ENCODE data around the gene FAM110D.

The FAM110D gene

DNA sequence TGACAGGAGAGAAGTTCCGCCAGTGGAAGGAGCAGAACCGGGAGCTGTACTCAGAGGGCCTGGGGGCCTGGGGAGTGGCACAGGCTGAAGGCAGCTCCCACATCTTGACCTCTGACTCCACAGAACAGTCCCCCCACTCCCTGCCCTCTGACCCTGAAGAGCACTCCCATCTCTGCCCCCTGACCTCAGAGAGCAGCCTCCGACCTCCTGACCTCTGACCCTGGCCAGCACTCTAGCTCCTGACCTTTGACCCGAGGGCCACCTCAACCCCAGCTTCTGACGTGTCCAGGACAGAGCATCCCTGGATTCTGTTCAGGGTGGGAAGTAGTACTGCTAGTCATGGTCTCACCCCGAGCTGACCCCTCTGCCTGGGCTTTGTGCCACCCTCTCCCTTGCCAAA is 30.5 kb downstream of the FAM110D start:
- DNase-seq (ENCODE audit: low read depth in 2 of 2), result no peak

GRCh38 chr1:26189751-26190275 is 30.9 kb downstream of the FAM110D start:
- no peak for DNase-seq (ENCODE audit: low read depth in 2 of 2)

DNA sequence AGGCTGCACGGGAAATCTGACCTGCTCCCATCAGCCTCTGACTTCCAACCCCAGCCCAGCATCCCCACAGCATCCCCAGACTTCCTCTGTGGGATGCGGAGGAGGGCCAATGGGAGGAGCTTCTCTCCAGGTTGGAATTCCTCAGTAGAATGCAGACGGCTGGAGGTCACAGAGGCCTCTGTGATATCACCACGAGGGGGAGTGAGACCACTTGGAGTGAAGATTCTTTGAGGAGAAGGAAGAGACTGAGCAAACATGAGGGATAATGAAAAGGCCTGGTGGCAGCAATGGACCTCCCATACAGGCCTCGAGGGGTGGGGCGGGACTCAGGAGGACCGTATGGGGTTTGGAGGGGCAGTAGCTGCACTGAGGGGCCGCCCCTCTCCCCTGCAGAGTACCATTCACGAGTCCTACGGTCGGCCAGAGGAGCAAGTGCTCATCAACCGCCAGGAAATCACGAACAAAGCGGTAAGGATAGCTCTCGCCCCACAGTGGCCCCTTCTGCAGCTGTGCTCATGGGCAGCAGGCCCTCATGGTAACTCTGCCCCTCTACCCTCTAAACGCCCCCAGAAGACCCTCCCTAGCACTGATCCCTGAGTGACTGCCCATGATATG is 31.6 kb downstream of the FAM110D start, which contains the start of gene CATSPER4:
TSS of gene CATSPER4 (plus strand) at position 230 of the 615 bp plus-strand sequence. CDS start at position 256, 26 bp downstream.
- DNase-seq (ENCODE audit: low read depth in 2 of 2), result no peak

DNA sequence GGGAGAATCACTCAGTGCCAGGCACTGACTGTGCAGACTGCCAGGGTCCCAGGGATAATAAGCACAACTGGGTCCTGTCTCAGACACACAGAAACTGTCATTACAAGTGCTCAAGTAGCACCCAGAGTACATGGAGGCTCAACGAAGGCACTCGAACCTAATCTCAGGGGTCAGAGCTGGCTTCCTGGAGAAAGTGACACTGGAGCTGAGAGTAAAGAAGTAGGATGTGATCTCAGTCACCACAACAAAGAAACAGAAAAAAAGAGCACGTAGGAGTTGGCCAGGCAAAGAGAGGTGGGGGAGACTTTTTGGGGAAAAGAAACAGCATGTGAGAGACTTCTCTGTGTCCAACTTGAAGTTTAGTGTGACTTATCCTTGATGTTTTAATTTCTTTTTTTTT is 32.9 kb downstream of the FAM110D start:
- no peak for DNase-seq (ENCODE audit: low read depth in 2 of 2)

GRCh38 chr1:26195805-26196204 is 36.9 kb downstream of the FAM110D start:
- DNase-seq (ENCODE audit: low read depth in 2 of 2), result no peak

DNA sequence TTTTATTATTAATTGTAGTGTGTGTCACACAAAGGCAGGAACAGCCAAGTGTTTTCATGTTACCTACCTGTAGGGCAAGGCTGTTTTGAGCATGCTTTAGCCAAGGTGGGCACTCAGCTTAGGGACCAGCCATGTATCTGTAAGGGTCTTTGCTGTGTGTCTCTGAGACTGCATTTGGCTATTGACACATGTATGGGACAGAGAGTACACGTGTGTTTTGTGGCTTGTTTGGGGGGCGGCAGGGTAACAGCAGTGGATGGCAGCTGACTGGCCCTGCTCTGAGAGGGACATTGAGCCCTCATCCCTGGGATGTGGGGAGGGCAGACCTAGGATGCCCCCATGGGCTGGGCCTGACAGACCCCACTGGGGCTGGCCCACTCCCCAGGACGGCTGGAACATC is 38.4 kb downstream of the FAM110D start:
- DNase-seq (ENCODE audit: low read depth in 2 of 2), result no peak

- no peak for DNase-seq (ENCODE audit: low read depth in 2 of 2)
Measured at GRCh38 chr1:26197813-26198212, 38.9 kb downstream of the FAM110D start.

DNA sequence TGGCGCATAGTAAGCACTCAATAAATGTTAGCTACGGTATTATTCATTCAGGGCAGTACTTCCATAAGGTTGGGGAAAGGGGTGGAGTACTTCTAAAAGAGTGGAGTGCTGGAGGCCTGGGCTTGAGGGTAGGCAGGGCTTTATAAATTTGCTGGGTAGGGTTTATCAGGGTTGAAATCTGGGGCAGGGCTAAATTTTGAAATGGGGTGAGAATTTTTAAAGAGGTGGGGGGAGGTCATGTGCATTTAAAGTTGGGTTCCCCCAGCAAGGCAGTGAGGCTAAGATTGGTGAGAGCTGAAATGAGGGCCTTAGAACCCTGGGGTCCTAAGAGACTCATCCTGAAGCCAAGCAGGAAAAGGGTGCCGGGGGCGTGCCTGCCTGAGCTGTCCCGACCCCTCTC is 41.5 kb downstream of the FAM110D start:
- DNase-seq (ENCODE audit: low read depth in 2 of 2), result no peak

DNA sequence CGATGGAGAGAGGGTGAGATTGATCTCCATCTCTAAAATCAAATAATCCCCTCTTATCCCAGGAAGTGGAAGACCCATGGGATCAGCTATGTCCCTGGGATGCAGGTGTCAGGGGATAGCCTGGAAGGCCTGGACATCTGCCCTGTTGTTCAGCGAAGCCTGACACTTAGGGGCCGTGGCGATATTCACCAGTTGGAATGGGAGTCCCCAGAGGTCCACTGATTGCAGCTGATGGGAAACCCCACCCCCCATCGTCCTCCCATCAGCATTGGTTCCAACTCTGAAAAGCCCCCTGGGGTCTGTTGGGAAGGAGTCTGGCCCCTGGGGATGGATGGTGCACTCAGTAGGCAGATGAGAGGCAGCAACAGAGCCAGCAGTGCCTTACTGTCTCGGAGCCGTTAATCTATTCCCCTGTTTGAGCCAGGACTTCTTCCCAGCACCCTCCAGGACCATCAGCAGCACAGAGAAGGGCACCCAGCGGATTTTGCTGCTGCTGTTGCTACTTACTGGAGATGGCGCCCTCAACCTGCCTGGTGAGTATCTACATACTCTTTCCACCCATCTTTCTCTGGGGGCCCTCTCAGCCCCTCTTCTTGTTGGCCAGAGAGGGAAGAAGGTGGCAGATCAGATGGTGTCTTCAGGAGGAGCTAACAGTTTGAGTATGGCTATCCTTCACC is 44.9 kb downstream of the FAM110D start:
- DNase-seq (ENCODE audit: low read depth in 2 of 2), result no peak

GRCh38 chr1:26210147-26210870 is 51.4 kb downstream of the FAM110D start:
- DNase-seq (ENCODE audit: low read depth in 2 of 2), result no peak

GRCh38 chr1:26212726-26213125 is 53.8 kb downstream of the FAM110D start:
- no peak for DNase-seq (ENCODE audit: low read depth in 2 of 2)

DNA sequence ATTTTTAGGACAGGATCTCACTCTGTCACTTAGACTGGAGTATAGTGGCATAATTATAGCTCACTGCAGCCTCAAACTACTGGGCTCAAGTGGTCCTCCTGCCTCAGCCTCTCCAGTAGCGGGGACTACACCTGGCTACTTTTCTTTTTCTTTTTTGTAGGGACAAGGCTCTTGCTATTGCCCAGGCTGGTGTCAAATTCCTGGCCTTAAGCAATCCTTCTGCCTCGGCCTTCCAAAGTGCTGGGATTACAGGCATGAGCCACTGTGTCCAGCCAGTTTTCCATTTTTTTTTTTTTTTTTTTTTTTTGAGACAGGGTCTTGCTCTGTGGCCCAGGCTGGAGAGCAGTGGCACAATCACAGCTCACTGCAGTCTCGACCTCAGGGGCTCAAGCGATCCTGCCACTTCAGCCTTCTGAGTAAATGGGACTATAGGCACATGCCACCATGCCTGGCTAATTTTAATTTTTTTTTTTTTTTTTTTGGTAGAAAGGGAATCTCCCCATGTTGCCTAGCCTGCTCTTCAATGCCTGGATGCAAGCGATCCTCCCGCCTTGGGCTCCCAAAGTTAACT is 54.5 kb downstream of the FAM110D start:
- DNase-seq (ENCODE audit: low read depth in 2 of 2), result no peak
